ENCODE results near the gene DGCR8.

Gene DGCR8

DNA sequence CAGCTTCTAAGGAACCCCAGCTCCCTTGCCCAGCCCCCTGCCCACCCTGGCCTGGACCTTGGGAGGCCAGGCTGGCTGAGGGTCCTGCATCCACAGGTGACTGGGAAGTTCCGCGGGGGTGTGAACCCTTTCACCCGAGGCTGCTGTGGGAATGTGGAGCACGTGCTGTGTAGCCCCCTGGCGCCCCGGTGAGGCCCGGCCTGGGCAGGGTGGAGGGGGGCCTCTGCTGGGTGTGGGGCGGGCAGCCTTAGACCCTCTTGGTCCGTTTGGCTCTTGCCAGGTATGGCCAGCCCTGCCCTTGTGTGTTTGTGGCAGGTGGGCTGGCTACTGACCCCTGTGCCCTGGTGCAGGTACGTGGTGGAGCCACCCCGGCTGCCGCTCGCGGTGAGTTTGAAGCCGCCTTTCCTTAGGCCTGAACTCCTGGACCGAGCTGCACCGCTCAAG, 60.5 kb downstream of the DGCR8 start:
- no peak for DNase-seq

GRCh38 chr22:20141186-20142077, 61.4 kb downstream of the DGCR8 start:
- no peak for DNase-seq

DNA sequence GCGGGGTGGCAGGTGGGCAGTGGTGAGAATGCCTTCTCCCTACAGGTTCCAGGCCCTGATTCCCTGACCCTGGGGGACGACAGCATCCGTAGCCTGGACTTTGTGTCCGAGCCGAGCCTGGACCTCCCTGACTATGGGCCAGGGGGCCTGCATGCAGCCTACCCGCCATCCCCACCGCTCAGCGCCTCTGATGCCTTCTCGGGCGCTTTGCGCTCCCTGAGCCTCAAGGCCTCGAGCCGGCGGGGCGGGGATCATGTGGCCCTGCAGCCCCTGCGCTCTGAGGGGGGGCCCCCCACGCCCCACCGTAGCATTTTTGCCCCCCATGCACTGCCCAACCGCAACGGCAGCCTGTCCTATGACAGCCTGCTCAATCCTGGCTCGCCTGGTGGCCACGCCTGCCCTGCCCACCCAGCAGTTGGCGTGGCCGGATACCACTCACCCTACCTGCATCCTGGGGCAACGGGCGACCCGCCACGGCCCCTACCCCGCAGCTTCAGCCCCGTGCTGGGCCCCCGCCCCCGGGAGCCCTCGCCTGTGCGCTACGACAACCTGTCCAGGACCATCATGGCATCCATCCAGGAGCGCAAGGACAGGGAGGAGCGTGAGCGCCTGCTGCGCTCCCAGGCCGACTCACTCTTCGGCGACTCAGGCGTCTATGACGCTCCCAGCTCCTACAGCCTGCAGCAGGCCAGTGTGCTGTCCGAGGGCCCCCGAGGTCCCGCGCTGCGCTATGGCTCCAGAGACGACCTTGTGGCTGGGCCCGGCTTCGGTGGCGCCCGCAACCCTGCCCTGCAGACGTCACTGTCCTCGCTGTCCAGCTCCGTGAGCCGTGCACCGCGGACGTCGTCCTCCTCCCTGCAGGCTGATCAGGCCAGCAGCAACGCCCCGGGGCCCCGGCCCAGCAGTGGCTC, 62.9 kb downstream of the DGCR8 start:
- DNase-seq = no peak

DNA sequence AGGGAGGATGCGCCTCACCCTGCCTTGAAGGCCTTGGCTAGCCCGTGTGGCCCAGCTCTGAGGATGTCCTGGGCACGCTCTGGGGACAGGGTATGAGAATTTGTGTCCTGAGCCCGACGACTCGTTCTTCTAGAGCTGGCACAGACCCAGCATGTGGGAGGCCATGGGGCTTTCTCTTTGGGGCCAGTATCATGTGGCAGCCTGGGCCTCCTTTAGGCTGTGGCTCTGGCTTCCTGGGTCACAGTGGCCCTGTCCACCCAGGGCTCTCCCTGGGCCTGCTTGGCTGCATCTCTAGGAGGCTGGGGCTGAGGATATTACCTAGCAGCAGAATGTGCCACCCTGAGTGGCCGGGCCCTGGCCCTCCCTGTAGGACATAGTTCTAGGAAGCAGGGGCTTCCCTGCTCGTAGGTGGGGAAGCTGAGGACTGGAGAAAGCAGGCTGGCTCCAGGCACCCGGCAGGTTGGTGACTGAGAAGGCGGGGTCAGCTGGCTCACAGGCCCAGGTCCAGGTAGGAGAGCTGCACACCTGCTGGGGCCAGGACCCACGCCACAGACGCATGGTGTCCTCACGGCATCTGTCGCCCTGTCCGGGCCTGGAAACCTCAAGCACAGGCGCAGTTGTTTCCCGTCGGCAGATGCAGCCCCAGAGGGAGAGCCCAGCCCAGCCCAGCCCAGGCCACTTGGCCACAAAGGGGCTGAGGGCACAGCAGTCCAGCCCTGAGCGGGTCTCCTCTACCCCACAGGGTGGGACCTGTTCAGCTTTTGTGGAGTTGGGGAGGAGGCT, 64.0 kb downstream of the DGCR8 start:
- DNase-seq = no peak

DNA sequence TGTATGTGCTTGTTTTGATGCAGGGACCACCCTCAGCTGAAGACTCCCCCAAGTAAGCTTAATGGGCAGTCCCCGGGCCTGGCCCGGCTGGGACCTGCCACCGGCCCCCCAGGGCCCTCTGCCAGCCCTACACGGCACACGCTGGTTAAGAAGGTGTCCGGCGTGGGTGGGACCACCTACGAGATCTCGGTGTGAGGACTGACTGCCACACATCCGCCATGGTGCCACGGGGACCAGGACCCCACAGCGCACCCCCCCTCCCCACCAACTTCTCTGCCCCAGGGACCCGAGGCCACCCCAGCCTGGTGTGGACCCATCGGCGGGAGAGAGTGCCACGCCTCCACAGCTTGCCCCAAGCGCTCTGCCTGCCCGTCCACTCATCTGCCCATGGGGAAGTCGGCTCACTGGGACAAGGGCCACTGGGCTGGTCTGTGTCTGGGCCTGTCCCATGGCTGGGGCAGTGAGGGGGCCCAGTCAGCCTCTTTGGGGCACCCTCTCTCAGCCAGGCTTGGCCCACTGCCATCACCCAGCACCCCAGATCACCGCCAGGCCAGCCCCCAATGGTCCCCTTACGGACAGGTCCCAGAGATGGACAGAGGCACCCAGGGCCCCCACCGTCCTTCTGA, 65.3 kb downstream of the DGCR8 start:
- no peak for DNase-seq

- no peak for DNase-seq
Observed at GRCh38 chr22:20145832-20146223, 65.8 kb downstream of the DGCR8 start.

- DNase-seq = no peak
Observed at GRCh38 chr22:20146777-20147176, 66.7 kb downstream of the DGCR8 start.

DNA sequence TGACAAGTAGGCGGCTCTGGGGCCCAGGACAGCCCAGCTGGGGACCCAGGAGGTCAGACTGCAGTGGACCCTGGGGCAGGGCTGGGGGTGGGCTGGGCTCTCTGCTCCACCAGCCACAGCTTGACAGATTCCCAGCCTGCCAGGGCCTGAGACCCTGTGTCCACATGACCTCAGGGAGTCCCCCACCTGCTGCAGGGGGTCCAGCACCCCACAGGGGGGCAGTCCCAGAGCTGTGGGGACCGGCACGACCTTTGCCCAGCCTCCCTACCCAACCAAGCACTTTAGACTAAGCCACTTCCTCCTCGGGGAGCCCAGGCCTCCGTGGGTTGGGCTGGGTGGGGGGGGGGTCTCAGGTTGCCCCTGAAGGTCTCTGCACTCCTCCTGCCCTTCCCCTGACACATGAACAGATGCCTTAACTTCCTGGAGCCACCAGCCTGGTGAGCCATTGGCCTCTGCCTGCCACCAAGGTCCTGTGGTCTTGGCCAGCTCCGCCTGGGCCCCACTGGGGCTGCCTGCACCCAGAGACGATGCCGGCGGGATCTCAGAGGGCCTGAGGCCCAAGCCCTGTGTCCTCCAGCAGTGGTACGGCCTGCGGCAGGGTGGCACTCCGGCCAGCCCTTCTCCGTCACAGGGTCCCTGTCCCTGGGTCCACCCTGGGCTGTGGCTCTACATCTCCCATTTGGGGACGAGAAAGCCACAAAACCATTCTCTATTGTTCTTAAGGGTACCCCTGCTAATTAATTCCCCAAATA, 67.4 kb downstream of the DGCR8 start:
- no peak for DNase-seq

DNA sequence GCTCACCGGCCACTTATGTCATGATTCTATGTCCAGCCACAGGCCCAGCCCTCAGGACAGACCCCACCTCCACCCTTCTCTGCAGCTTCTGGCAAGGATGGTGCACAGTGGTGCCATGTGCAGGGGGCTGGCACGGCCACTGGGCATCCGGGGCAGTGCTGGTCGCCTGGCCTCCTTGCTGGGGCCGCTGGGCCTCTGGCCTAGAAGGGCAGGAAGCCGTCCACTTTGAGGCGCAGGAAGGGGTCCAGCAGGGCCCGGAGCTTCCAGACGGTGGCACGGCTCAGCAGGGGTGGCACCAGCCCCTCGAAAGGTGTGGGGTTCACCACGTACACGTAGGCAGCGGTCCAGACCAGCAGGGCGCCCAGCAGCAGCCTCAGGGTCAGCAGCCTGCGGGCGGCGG, 68.4 kb downstream of the DGCR8 start:
- no peak for DNase-seq

DNA sequence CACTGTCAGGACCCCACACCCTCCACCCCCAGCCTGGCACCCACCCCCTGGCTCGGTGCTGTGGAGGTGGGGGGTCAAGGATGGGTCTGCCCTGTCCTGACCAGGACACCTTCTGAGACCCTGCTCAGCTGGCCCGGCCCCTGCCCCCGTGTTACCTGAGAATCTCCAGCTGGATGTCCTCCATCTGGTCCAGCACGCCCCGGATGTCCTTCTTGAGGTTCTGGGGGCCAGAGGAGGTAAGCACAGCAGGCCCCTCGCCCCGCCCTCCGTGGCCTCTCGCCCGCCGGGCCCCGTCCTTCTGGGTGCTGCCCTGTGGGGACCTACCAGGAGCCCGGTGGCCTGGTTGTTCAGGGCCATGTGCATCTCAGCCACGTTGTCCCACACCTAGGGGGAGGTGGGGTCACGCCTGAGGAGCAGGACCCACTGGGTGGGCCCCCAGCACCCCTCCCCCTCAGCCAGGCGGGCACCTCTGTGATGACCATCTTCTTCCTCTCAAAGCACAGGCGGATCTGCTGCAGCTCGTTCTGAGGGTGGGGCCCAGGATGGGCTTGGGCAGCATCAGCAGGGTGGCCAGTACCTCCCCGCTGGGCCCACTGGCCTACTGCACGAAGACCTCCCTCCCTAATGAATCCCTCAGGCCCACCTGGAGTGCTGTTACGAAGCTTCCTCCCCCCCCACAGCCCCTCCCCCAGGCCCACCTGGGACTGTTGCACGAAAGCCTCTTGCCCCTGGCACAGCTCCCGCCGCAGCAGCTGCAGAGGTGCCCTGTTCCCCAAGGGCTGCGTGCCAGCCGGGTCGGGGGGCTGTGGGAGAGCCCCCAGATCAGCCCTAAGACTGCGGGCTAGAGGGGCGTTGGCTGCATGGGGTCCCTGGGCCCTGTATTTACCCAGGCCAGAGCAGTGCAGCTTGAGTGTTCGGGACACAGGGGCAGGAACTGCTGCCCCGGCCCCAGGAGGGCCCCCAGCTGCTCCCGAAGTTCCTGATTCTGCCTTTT, 69.5 kb downstream of the DGCR8 start:
- DNase-seq = no peak

GRCh38 chr22:20150381-20151275, 70.6 kb downstream of the DGCR8 start, which contains the start of gene CCDC188:
Gene CCDC188, minus strand, starts transcription at chr22:20151055. Its CDS starts 69 bp downstream, at chr22:20150986.
- DNase-seq = no peak

GRCh38 chr22:20151276-20151588, 71.2 kb downstream of the DGCR8 start:
- no peak for DNase-seq

DNA sequence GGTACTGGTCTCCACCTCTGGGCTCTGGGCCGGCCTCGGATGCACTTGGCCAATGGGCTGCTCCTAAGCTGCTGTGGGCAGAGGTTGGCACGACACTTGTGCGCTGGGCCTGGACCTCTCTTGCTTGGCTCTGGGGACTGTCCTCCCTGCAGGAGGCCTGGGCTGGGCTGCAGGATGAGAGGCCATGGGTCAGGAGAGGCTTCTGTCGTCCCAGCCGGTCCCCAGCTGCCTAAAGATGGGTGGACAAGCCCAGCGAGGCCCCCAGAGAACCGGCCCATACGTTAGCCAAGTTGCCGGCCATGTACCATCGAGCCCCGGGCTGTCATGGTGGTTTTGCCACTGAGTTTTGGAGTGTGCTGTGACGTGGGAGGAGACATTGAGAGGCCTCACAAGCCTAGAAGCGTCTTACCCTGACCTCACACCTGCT, 72.4 kb downstream of the DGCR8 start:
- DNase-seq = no peak

DNA sequence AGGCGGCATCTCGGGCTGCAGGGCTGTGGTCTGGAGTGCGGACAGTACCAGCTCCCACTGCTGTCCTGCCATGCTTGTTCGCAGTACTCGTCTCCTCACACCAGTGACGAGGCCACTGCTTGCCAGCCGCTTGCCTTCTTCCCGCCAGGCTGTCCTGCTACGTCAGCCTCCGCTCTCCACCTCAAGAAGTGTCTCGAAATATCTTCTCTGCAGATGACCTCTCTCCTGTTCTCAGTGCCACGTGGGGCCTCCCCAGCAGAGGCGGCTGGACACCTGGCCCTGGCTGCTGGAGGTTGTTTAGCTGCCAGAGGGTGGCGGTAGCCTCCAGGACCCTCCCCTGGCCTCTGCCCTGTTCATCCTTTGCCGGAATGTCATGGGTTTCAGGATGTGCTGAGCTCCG, 73.9 kb downstream of the DGCR8 start:
- no peak for DNase-seq

GRCh38 chr22:20154602-20155187, 74.7 kb downstream of the DGCR8 start:
- no peak for DNase-seq

- DNase-seq = no peak
Observed at GRCh38 chr22:20155330-20156041, 75.4 kb downstream of the DGCR8 start.

DNA sequence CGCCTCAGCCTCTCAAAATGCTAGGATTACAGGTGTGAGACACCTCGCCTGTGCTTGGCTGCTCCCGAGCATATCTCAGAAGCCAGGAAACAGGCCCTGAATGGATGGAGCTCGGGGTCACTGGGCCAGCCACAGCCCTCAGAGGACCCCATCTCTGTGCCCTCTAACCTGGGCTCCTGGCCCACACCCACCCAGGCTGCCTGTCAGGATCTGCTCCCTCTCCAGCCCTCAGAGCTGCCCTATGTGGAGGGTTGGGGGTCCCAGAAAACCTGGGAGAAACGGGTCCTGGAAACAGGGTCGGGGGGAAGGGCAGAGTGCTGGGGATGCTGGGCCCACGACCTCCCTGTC, 76.0 kb downstream of the DGCR8 start:
- DNase-seq = no peak
